CD4-positive, alpha-beta T cell treated with Interleukin-17A for 4 hours (primary cell): ENCODE results near the gene NCAPD2.
A peak's percentile ranks its signal among the peaks of the same experiment; 100 is the strongest.
"Not testable (repeated sequence)": the region's sequence is repeated elsewhere in the genome, so short reads cannot be mapped to it uniquely, and the experiment has no call there.

Experiments
- DNase-seq: peaks from one replicate; pipeline ENCODE4 v3.0.0-alpha.2; 2020; ENCODE audit warnings: mixed read lengths

NCAPD2 gene

GRCh38 chr12:6465467-6466183 is 28.3 kb upstream of the NCAPD2 start:
- peak; percentile 64 for DNase-seq

GRCh38 chr12:6466184-6466573 is 27.7 kb upstream of the NCAPD2 start:
- DNase-seq = no peak

- not testable (repeated sequence) for DNase-seq
These were observed 27.2 kb upstream of the NCAPD2 start for GRCh38 chr12:6466751-6467150.

GRCh38 chr12:6467571-6468282 is 26.2 kb upstream of the NCAPD2 start:
- not testable (repeated sequence) for DNase-seq

GRCh38 chr12:6468283-6468575 is 25.7 kb upstream of the NCAPD2 start:
- DNase-seq = no peak

GRCh38 chr12:6469092-6469491 is 24.8 kb upstream of the NCAPD2 start:
- DNase-seq = peak; percentile 18

GRCh38 chr12:6469609-6470374 is 24.1 kb upstream of the NCAPD2 start:
- DNase-seq = no peak

GRCh38 chr12:6470375-6471163 is 23.3 kb upstream of the NCAPD2 start, which contains the start of gene VAMP1:
VAMP1 (minus strand) TSS chr12:6470677; CDS start chr12:6470531, 146 bp downstream.
- DNase-seq = peak; percentile 99

- DNase-seq = no peak
These were observed 21.9 kb upstream of the NCAPD2 start for GRCh38 chr12:6471989-6472360.

- DNase-seq = no peak
These were observed 21.4 kb upstream of the NCAPD2 start for GRCh38 chr12:6472491-6472890.

GRCh38 chr12:6475233-6475975 is 18.5 kb upstream of the NCAPD2 start:
- DNase-seq = not testable (repeated sequence)

GRCh38 chr12:6476489-6476888 is 17.4 kb upstream of the NCAPD2 start:
- no peak for DNase-seq

GRCh38 chr12:6477601-6478377 is 16.1 kb upstream of the NCAPD2 start:
- not testable (repeated sequence) for DNase-seq

- no peak for DNase-seq
These were observed 15.5 kb upstream of the NCAPD2 start for GRCh38 chr12:6478416-6478815.

GRCh38 chr12:6488240-6488639 is 5.7 kb upstream of the NCAPD2 start:
- no peak for DNase-seq

GRCh38 chr12:6489449-6489848 is 4.5 kb upstream of the NCAPD2 start:
- no peak for DNase-seq

GRCh38 chr12:6490673-6491072 is 3.2 kb upstream of the NCAPD2 start:
- not testable (repeated sequence) for DNase-seq

GRCh38 chr12:6492838-6493496 is 935 bp upstream of the NCAPD2 start, which contains the start of gene MRPL51:
MRPL51 (minus strand) TSS chr12:6493262; CDS start chr12:6493136, 126 bp downstream.
- peak; percentile 98 for DNase-seq

GRCh38 chr12:6494258-6494743 is 399 bp downstream of the NCAPD2 start:
- DNase-seq = peak; percentile 23

- DNase-seq = no peak
These were observed 1.1 kb downstream of the NCAPD2 start for GRCh38 chr12:6494968-6495367.
